ENCODE measurements around the gene ZP3. TPM values are rescaled to one million over a fixed set of nuclear protein-coding genes. Genes with fewer than 3 reads are reported as not detected.

ZP3 gene
- polyA plus RNA-seq, 1 donor from 2014 or later, result not detected

DNA sequence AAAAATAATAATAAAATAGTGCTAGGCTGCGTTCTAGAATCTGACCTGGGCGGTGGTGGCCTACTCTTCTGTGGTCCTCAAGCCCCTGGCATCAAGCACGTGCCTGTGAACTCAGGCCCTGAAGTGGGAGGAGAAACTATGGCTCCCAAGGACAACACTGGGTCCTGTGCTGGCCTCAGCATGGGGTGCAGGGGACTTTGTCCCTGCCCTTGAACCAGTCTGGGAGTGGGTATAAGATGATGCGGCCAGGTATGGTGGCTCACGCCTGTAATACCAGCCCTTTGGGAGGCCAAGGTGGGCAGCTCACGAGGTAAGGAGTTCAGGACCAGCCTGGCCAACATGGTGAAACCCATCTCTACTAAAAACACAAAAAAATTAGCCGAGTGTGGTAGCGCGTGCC, 5.5 kb downstream of the ZP3 start:
- Histone ChIP-seq H3K27ac (ENCODE audit: low read length) (no peak overlapping the region), H3K79me2 (replicated peaks; ENCODE audit: insufficient read depth, low read length) (no peaks in the 10 kb centered on the region), H3K9me2 (ENCODE audit: insufficient read depth, low read length) (no peaks in the 10 kb centered on the region), H2AFZ (ENCODE audit: low read depth, low read length) (no peak overlapping the region), H3K36me3 (ENCODE audit: insufficient read depth, low read length) (no peaks in the 10 kb centered on the region), H3K4me3 (ENCODE audit: low read length) (no peak overlapping the region), H3K4me2 (ENCODE audit: low read length) (no peak overlapping the region), H3K9ac (ENCODE audit: low read length) (no peak overlapping the region), H3K27me3 (ENCODE audit: insufficient read depth, low read depth, low read length) (no peaks in the 10 kb centered on the region), H3F3A (ENCODE audit: insufficient read depth, low read length, poor library complexity, severe bottlenecking) (no peaks in the 10 kb centered on the region), H3K9me3 (ENCODE audit: low read length) (no peaks in the 10 kb centered on the region), H4K20me1 (ENCODE audit: insufficient read depth) (no peaks in the 10 kb centered on the region)
- TF ChIP-seq, protein P1, sequence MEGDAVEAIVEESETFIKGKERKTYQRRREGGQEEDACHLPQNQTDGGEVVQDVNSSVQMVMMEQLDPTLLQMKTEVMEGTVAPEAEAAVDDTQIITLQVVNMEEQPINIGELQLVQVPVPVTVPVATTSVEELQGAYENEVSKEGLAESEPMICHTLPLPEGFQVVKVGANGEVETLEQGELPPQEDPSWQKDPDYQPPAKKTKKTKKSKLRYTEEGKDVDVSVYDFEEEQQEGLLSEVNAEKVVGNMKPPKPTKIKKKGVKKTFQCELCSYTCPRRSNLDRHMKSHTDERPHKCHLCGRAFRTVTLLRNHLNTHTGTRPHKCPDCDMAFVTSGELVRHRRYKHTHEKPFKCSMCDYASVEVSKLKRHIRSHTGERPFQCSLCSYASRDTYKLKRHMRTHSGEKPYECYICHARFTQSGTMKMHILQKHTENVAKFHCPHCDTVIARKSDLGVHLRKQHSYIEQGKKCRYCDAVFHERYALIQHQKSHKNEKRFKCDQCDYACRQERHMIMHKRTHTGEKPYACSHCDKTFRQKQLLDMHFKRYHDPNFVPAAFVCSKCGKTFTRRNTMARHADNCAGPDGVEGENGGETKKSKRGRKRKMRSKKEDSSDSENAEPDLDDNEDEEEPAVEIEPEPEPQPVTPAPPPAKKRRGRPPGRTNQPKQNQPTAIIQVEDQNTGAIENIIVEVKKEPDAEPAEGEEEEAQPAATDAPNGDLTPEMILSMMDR (IDR thresholded peaks at IDR 0.05; ENCODE audit: poor library complexity, severe bottlenecking), result no peak
- TF ChIP-seq SMC3 (conservative IDR thresholded peaks at IDR 0.05; ENCODE audit: poor library complexity) (no peak), RAD21 (conservative IDR thresholded peaks at IDR 0.05) (no peak), EP300 (conservative IDR thresholded peaks at IDR 0.05; ENCODE audit: poor library complexity, severe bottlenecking) (no peak), TAF1 (IDR thresholded peaks at IDR 0.05; ENCODE audit: low read depth) (no peak), POLR2AphosphoS5 (IDR thresholded peaks at IDR 0.05) (no peak), EZH2 (IDR thresholded peaks at IDR 0.05; ENCODE audit: borderline replicate concordance, insufficient read depth, low read length, poor library complexity, severe bottlenecking) (no peak), MXI1 (conservative IDR thresholded peaks at IDR 0.05; ENCODE audit: poor library complexity, severe bottlenecking) (no peak)
- TF ChIP-seq, protein P2, sequence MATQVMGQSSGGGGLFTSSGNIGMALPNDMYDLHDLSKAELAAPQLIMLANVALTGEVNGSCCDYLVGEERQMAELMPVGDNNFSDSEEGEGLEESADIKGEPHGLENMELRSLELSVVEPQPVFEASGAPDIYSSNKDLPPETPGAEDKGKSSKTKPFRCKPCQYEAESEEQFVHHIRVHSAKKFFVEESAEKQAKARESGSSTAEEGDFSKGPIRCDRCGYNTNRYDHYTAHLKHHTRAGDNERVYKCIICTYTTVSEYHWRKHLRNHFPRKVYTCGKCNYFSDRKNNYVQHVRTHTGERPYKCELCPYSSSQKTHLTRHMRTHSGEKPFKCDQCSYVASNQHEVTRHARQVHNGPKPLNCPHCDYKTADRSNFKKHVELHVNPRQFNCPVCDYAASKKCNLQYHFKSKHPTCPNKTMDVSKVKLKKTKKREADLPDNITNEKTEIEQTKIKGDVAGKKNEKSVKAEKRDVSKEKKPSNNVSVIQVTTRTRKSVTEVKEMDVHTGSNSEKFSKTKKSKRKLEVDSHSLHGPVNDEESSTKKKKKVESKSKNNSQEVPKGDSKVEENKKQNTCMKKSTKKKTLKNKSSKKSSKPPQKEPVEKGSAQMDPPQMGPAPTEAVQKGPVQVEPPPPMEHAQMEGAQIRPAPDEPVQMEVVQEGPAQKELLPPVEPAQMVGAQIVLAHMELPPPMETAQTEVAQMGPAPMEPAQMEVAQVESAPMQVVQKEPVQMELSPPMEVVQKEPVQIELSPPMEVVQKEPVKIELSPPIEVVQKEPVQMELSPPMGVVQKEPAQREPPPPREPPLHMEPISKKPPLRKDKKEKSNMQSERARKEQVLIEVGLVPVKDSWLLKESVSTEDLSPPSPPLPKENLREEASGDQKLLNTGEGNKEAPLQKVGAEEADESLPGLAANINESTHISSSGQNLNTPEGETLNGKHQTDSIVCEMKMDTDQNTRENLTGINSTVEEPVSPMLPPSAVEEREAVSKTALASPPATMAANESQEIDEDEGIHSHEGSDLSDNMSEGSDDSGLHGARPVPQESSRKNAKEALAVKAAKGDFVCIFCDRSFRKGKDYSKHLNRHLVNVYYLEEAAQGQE (IDR thresholded peaks at IDR 0.05; ENCODE audit: borderline replicate concordance), result no peak

DNA sequence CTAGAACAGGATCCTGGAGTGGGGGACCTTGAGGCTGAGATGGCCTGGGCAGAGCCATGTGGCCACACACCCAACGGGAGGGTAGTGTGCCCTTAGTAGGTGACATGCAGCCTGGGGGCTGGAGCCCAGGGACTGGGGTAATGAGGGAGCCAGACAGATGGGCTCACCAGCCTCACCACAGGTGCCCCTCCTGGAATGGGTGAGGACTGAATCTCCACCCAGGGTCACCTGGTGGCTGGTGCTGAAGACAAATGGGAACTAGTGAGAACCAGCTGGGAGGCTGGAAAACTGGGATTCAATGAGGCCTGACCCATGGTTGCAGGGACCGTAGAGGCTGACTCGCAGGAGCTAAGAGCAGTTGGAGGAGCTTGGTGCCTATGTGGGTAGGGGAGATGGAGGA, 6.1 kb downstream of the ZP3 start:
- no peaks in the 10 kb centered on the region for H4K20me1 ChIP-seq (ENCODE audit: insufficient read depth)
- H3K27ac ChIP-seq (ENCODE audit: low read length), result no peak overlapping the region
- no peaks in the 10 kb centered on the region for H3K9me2 ChIP-seq (ENCODE audit: insufficient read depth, low read length)
- H3K36me3 ChIP-seq (ENCODE audit: insufficient read depth, low read length), result no peaks in the 10 kb centered on the region
- no peaks in the 10 kb centered on the region for H3F3A ChIP-seq (ENCODE audit: insufficient read depth, low read length, poor library complexity, severe bottlenecking)
- H3K4me2 ChIP-seq (ENCODE audit: low read length), result no peak overlapping the region
- H3K9ac ChIP-seq (ENCODE audit: low read length), result no peak overlapping the region
- TF ChIP-seq, protein P1 (IDR thresholded peaks at IDR 0.05; ENCODE audit: poor library complexity, severe bottlenecking), result no peak
- TF ChIP-seq MXI1 (conservative IDR thresholded peaks at IDR 0.05; ENCODE audit: poor library complexity, severe bottlenecking) (no peak), POLR2AphosphoS5 (IDR thresholded peaks at IDR 0.05) (no peak), EZH2 (IDR thresholded peaks at IDR 0.05; ENCODE audit: borderline replicate concordance, insufficient read depth, low read length, poor library complexity, severe bottlenecking) (no peak), EP300 (conservative IDR thresholded peaks at IDR 0.05; ENCODE audit: poor library complexity, severe bottlenecking) (no peak)
- TF ChIP-seq, protein P2 (IDR thresholded peaks at IDR 0.05; ENCODE audit: borderline replicate concordance), result no peak
- no peak overlapping the region for H2AFZ ChIP-seq (ENCODE audit: low read depth, low read length)
- H3K79me2 ChIP-seq (replicated peaks; ENCODE audit: insufficient read depth, low read length), result no peaks in the 10 kb centered on the region
- no peak overlapping the region for H3K4me3 ChIP-seq (ENCODE audit: low read length)
- no peaks in the 10 kb centered on the region for H3K9me3 ChIP-seq (ENCODE audit: low read length)
- H3K27me3 ChIP-seq (ENCODE audit: insufficient read depth, low read depth, low read length), result no peaks in the 10 kb centered on the region

Data from neural cell (in vitro differentiated cells).